Uterus (tissue), 2 donors: ENCODE data around the gene ARHGEF1.

Experiments used
- POLR2A ChIP-seq, 2 donors: fragments of 450-650 bp; IDR thresholded peaks; one replicate each; pipeline ENCODE4 v1.6.1; 2016; ENCODE audit warnings: antibody characterized with exemption in 2 of 2, mild to moderate bottlenecking in 1 of 2, moderate library complexity in 1 of 2
- TF ChIP-seq, protein P1 (sequence below), 4 experiments: fragments of 200-600 bp in 2 of 4; fragments of 450-650 bp in 2 of 4; sonication (generic) in 2 of 4; IDR thresholded peaks; one replicate each; pipeline ENCODE4 v1.5.1; 2016 to 2019; ENCODE audit warnings: antibody characterized with exemption in 4 of 4, mild to moderate bottlenecking in 2 of 4, moderate library complexity in 1 of 4

DNA sequence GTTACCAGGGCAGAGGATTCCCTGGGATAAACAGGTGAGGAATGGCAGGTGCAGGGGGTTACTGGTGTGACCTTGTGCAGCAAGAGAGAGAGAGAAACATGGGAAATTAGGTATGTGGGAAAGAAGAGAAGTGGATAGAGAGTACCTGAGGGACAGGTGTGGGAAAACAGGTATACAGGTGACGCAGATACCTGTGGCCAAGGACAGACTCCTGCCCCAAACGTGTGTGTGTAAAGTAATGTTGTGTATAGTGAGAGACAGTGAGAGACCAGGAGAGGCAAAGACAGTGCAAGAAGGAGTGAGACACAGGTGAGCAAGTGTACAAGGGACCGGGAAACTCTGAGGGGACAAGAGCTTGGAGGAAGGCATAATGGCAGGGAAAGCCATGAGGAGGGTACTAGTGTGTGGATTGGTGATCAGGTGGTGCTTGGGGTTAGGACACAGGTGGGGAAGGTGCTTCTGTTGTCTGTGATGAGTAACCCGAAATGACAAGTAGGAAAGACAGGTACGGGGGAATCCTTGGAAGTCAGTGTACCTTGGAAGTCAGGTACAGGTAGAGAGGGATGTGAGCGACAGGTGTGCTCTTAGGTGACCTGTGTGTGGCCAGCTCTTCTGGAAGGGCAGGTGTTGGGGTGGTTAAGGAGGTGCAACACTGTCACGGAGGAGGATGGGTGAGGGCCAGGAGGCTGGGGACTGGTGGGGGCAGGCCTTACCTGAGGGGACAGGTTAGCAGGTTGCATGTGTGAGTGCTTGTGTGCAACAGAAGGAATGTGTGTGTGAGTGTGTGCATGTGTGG lies 42.4 kb downstream of the ARHGEF1 start:
- TF ChIP-seq, protein P1, sequence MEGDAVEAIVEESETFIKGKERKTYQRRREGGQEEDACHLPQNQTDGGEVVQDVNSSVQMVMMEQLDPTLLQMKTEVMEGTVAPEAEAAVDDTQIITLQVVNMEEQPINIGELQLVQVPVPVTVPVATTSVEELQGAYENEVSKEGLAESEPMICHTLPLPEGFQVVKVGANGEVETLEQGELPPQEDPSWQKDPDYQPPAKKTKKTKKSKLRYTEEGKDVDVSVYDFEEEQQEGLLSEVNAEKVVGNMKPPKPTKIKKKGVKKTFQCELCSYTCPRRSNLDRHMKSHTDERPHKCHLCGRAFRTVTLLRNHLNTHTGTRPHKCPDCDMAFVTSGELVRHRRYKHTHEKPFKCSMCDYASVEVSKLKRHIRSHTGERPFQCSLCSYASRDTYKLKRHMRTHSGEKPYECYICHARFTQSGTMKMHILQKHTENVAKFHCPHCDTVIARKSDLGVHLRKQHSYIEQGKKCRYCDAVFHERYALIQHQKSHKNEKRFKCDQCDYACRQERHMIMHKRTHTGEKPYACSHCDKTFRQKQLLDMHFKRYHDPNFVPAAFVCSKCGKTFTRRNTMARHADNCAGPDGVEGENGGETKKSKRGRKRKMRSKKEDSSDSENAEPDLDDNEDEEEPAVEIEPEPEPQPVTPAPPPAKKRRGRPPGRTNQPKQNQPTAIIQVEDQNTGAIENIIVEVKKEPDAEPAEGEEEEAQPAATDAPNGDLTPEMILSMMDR (IDR thresholded peaks at IDR 0.05), result no peak
- TF ChIP-seq POLR2A (IDR thresholded peaks at IDR 0.05), result no peak
